Muscle layer of colon (tissue), 2 donors: ENCODE measurements around the gene TMEM229B.

ENCODE experiments used
- H3K27ac ChIP-seq: one replicate; pipeline ENCODE4 v1.7.0; 2013; ENCODE audit warnings: low read depth, mild to moderate bottlenecking, low read length, moderate library complexity
- H3K27me3 ChIP-seq, 2 donors: one replicate each; pipeline ENCODE4 v1.7.0; 2013; ENCODE audit warnings: low read length in 2 of 2, mild to moderate bottlenecking in 2 of 2; ENCODE audit not compliant: insufficient read depth in 2 of 2, control insufficient read depth in 1 of 2
- H3K36me3 ChIP-seq: one replicate; pipeline ENCODE4 v1.7.0; 2013; ENCODE audit warnings: mild to moderate bottlenecking, low read length; ENCODE audit not compliant: insufficient read depth
- H3K4me1 ChIP-seq: one replicate; pipeline ENCODE4 v1.7.0; 2013; ENCODE audit warnings: mild to moderate bottlenecking, low read length; ENCODE audit not compliant: insufficient read depth
- H3K4me3 ChIP-seq, 2 donors: one replicate each; pipeline ENCODE4 v1.7.0; 2013; ENCODE audit warnings: low read length in 2 of 2, low read depth in 1 of 2, mild to moderate bottlenecking in 1 of 2, moderate library complexity in 1 of 2
- H3K9ac ChIP-seq: one replicate; pipeline ENCODE4 v1.7.0; 2013; ENCODE audit warnings: low read length
- H3K9me3 ChIP-seq: one replicate; pipeline ENCODE4 v1.7.0; 2013; ENCODE audit warnings: mild to moderate bottlenecking, low read length
- donor health status: abdominal sarcoma.
- donor health status: Adenocarcinoma of cecum.

The TMEM229B gene

DNA sequence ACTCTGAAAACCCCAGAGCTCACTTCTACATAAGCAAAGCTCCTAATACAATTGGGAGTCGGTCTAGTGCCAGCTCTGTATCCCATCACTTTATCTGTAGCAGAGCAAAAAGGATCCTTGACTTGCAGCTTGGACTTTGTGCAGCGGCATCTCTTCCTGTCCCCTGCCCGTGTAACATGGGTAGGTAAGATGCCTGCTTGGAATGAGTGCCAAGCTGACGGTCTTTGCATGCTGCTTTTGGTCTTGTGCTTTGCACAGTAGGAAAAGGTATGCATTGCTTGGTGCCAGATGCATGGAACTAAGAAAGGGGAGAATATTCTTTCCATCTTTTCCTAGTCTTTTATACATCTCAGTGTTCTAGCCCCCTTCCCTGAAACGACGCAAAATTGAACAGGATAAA lies 37.7 kb upstream of the TMEM229B start:
- H3K4me3 ChIP-seq: no peak overlapping the region
- no peak overlapping the region for H3K9ac ChIP-seq
- H3K9me3 ChIP-seq: no peaks in the 10 kb centered on the region
- H3K36me3 ChIP-seq: no peaks in the 10 kb centered on the region
- peaks cover 0 to 7% of the 10 kb centered on the region in 2 donors for H3K27me3 ChIP-seq
- no peaks in the 10 kb centered on the region for H3K4me1 ChIP-seq
- no peak overlapping the region for H3K27ac ChIP-seq

- Histone ChIP-seq H3K9me3 (no peaks in the 10 kb centered on the region), H3K27ac (no peak overlapping the region), H3K27me3 (peaks cover 0 to 7% of the 10 kb centered on the region in 2 donors), H3K4me1 (no peaks in the 10 kb centered on the region), H3K36me3 (no peaks in the 10 kb centered on the region), H3K9ac (no peak overlapping the region), H3K4me3 (no peak overlapping the region)
Measured at GRCh38 chr14:67525389-67525788, 36.9 kb upstream of the TMEM229B start.

GRCh38 chr14:67524634-67524963 lies 36.1 kb upstream of the TMEM229B start:
- no peak overlapping the region for H3K4me3 ChIP-seq
- H3K9ac ChIP-seq: no peak overlapping the region
- no peak overlapping the region for H3K27ac ChIP-seq
- H3K36me3 ChIP-seq: no peaks in the 10 kb centered on the region
- no peaks in the 10 kb centered on the region for H3K9me3 ChIP-seq
- no peaks in the 10 kb centered on the region for H3K4me1 ChIP-seq
- H3K27me3 ChIP-seq: peaks cover 0 to 7% of the 10 kb centered on the region in 2 donors

GRCh38 chr14:67523764-67524633 lies 35.5 kb upstream of the TMEM229B start:
- H3K27ac ChIP-seq: no peak overlapping the region

GRCh38 chr14:67522270-67522669 lies 33.7 kb upstream of the TMEM229B start:
- Histone ChIP-seq H3K9me3 (no peaks in the 10 kb centered on the region), H3K27ac (no peak overlapping the region), H3K9ac (no peak overlapping the region), H3K4me1 (no peaks in the 10 kb centered on the region), H3K27me3 (peaks cover 0 to 7% of the 10 kb centered on the region in 2 donors), H3K4me3 (no peak overlapping the region), H3K36me3 (no peaks in the 10 kb centered on the region)

More at GRCh38 chr14:67523764-67524633, 35.5 kb upstream of the TMEM229B start:
- Histone ChIP-seq H3K9ac (no peak overlapping the region), H3K4me3 (no peak overlapping the region), H3K4me1 (no peaks in the 10 kb centered on the region), H3K27me3 (peaks cover 0 to 7% of the 10 kb centered on the region in 2 donors), H3K36me3 (no peaks in the 10 kb centered on the region), H3K9me3 (no peaks in the 10 kb centered on the region)

DNA sequence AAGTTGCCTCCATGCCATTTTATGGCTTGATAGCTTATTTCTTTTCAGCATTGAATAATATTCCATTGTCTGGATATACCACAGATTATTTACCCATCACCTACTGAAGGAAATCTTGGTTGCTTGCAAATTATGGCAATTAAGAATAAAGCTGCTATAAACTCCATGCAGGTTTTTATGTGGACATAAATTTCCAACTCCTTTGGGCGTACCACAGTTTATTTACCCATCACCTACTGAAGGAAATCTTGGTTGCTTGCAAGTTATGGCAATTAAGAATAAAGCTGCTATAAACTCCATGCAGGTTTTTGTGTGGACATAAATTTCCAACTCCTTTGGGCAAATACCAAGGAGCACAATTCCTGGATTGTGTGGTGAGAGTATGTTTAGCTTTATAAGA lies 32.0 kb upstream of the TMEM229B start:
- peaks cover 0 to 7% of the 10 kb centered on the region in 2 donors for H3K27me3 ChIP-seq
- H3K9me3 ChIP-seq: no peaks in the 10 kb centered on the region
- no peak overlapping the region for H3K9ac ChIP-seq
- H3K27ac ChIP-seq: no peak overlapping the region
- no peak overlapping the region for H3K4me3 ChIP-seq
- peaks cover 7% of the 10 kb centered on the region for H3K4me1 ChIP-seq
- H3K36me3 ChIP-seq: no peaks in the 10 kb centered on the region

DNA sequence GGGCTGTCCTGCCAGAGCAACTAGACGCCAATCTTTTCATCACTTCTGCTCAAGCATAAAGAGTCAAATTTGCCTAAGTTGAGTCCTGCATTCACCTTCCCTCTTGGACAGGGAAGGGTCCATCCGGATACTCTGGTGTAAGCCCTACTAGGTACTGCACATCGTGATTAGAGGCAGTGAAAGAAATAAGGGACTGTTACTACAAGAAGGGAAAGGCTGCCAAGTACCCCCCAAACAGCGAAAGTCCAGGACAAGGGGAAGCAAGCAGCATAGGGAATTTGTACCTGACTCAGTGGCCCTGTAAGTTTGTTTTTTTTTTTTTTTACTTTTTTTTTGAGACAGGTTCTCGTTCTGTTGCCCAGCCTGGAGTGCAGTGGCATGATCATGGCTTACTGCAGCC lies 30.9 kb upstream of the TMEM229B start:
- no peaks in the 10 kb centered on the region for H3K36me3 ChIP-seq
- no peaks in the 10 kb centered on the region for H3K9me3 ChIP-seq
- H3K4me1 ChIP-seq: peaks cover 9% of the 10 kb centered on the region
- no peak overlapping the region for H3K9ac ChIP-seq
- H3K27ac ChIP-seq: no peak overlapping the region
- H3K4me3 ChIP-seq: no peak overlapping the region
- H3K27me3 ChIP-seq: peaks cover 0 to 4% of the 10 kb centered on the region in 2 donors

GRCh38 chr14:67517083-67517482 lies 28.6 kb upstream of the TMEM229B start:
- no peak overlapping the region for H3K9ac ChIP-seq
- H3K36me3 ChIP-seq: no peaks in the 10 kb centered on the region
- peaks cover 16% of the 10 kb centered on the region for H3K4me1 ChIP-seq
- no peaks in the 10 kb centered on the region for H3K9me3 ChIP-seq
- no peak overlapping the region for H3K4me3 ChIP-seq
- no peak overlapping the region for H3K27ac ChIP-seq
- H3K27me3 ChIP-seq: no peaks in the 10 kb centered on the region

DNA sequence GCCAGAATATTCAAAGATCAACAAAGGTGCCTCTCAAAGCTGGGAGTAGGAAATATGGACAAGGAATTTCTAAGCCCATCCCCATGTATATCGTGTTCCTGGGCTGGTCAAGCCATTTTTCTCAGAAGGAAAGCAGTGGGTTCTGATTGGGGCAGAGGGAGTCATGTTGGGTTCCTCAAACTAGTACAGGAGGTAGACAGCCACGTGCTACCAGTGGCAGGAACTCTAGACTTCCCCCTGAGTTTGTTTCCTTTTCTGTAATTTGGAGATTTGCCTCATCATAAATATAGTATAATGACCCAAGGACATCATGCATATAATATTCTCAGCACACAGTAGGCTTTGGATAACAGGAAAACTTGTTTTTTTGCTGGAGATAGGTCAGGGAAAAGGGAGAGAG lies 28.2 kb upstream of the TMEM229B start:
- no peaks in the 10 kb centered on the region for H3K36me3 ChIP-seq
- no peak overlapping the region for H3K9ac ChIP-seq
- no peak overlapping the region for H3K4me3 ChIP-seq
- H3K27ac ChIP-seq: no peak overlapping the region
- no peaks in the 10 kb centered on the region for H3K9me3 ChIP-seq
- H3K27me3 ChIP-seq: no peaks in the 10 kb centered on the region
- H3K4me1 ChIP-seq: peaks cover 16% of the 10 kb centered on the region

DNA sequence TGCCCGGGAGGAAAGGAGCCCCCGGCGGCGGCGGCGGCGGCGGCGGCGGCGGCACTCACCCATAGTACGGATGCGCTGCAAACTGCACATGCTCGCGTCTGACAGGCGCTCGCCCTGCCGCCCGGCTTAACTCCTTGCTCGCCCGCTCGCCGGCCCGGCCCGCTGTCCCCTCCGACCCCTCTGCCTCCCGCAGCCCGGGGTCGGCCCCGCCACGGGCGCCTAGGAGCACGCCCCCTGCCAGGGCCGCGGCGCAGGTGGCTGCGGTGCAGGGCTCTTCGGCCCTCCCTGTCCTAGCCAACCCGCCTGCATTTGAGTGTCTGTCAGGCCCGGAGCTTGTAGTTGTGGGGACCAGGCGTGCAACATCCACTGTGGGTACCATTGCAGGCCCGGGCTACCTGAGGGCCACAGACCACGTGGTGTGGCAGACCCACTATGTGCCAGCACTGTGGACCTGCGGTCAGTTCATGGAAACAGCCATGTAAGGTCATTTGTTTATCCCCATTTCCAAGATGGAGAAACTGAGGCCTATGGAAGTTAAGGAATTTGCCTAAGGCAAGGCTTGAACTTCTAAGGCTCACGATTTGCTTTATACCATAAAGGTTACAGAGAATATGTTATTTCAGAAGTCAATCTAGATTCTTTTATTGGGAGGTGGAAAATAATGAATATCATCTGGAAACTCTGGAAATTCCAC lies 27.0 kb upstream of the TMEM229B start:
- Histone ChIP-seq H3K9ac (no peak overlapping the region), H3K4me1 (peaks cover 16% of the 10 kb centered on the region), H3K36me3 (no peaks in the 10 kb centered on the region), H3K9me3 (no peaks in the 10 kb centered on the region), H3K27ac (peak overlapping the region; percentile 25), H3K4me3 (peak overlapping the region in 1 of 2 donors; percentile 54), H3K27me3 (no peaks in the 10 kb centered on the region)

DNA sequence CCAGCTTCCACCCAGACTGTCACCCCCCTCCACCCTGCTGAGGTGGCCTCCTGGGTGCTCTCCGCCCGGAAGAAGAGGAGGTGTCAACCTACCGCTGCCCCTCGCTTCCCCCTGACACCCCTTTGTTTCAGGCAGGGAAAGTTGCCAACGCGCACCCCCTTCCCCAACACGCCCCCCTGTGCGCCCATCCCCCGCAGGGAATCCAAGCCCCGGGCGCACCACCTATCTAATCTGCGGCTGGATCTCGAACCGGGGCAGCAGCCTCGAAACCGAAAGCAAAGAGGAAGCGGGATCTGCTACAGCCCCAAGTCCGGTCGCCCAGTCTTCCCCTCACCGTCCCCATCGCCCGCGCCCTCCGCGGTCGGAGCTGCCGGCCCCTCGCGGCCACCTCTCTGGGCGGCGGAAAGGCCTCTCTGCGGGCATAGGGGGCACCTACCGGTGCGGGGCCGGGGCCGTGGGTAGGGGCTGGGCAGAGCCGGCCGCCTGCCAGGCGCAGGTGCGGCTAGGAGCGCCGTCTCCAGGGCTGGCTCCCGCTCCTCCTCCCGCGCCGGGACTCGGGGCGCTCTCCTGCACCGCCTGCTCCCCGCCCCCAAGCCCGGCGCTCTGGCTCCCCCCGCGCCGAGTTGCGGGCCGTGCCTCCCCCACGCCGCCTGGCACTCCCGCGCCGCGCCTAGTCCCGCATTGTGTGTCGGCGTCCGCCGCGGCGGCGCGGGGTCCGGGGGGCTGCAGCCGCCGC lies 26.3 kb upstream of the TMEM229B start:
- Histone ChIP-seq H3K9me3 (no peaks in the 10 kb centered on the region), H3K4me3 (peak overlapping the region; percentile 75 to 77), H3K9ac (peak overlapping the region; percentile 51), H3K27me3 (no peaks in the 10 kb centered on the region), H3K27ac (peak overlapping the region; percentile 53), H3K36me3 (no peaks in the 10 kb centered on the region), H3K4me1 (peaks cover 16% of the 10 kb centered on the region)
